ENCODE measurements around the gene PANK4.

DNA sequence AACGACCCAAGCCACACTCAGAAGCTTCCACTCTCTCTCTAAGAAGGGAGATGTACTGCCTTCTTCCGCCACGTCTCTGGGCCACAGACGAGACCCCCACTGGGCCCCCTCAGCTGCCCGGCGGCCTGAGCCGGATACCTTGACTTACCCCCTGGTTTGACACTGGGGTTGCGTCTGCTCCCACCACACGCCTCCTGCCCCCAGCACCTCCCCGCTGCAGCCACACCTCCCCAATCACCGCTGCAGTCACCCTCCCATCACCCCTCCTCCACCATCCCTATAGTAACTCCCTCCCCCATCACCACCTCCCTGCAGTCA is 10.7 kb downstream of the PANK4 start:
- no peak for TF ChIP-seq EZH2 (IDR thresholded peaks at IDR 0.05)
- no peak for TF ChIP-seq POLR2AphosphoS5 (IDR thresholded peaks at IDR 0.05; ENCODE audit: borderline replicate concordance, low read depth, low read length)
- TF ChIP-seq FOXP2 (optimal IDR thresholded peaks at IDR 0.05; ENCODE audit: control extremely low read depth, extremely low read length, insufficient read depth), result no peak
